ENCODE measurements around the gene OR6S1.

GRCh38 chr14:20603813-20604690 lies 37.4 kb downstream of the OR6S1 start:
- TF ChIP-seq, protein P1, sequence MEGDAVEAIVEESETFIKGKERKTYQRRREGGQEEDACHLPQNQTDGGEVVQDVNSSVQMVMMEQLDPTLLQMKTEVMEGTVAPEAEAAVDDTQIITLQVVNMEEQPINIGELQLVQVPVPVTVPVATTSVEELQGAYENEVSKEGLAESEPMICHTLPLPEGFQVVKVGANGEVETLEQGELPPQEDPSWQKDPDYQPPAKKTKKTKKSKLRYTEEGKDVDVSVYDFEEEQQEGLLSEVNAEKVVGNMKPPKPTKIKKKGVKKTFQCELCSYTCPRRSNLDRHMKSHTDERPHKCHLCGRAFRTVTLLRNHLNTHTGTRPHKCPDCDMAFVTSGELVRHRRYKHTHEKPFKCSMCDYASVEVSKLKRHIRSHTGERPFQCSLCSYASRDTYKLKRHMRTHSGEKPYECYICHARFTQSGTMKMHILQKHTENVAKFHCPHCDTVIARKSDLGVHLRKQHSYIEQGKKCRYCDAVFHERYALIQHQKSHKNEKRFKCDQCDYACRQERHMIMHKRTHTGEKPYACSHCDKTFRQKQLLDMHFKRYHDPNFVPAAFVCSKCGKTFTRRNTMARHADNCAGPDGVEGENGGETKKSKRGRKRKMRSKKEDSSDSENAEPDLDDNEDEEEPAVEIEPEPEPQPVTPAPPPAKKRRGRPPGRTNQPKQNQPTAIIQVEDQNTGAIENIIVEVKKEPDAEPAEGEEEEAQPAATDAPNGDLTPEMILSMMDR (IDR thresholded peaks at IDR 0.05): no peak
- TF ChIP-seq POLR2A (IDR thresholded peaks at IDR 0.05) (no peak), POLR2AphosphoS5 (IDR thresholded peaks at IDR 0.05; ENCODE audit: insufficient read depth in 1 of 2, low read depth in 1 of 2) (no peak)

Data from vagina (tissue), 2 donors.